Measurements from ENCODE around the gene RIMS3.

RIMS3 gene

GRCh38 chr1:40627987-40628902 is 37.2 kb downstream of the RIMS3 start:
- no peaks in the 10 kb centered on the region for H3K27me3 ChIP-seq (ENCODE audit: insufficient read depth, low read length, poor library complexity, severe bottlenecking)
- no peaks in the 10 kb centered on the region for H3K9me3 ChIP-seq (ENCODE audit: insufficient read depth, low read depth, low read length)
- H3K79me2 ChIP-seq (ENCODE audit: insufficient read depth, low read length), result peaks cover 8% of the 10 kb centered on the region; the same call in 1 of the 2 replicates
- no peak for TF ChIP-seq EZH2phosphoT487 (IDR thresholded peaks at IDR 0.05; ENCODE audit: borderline replicate concordance)
- TF ChIP-seq, protein P1, sequence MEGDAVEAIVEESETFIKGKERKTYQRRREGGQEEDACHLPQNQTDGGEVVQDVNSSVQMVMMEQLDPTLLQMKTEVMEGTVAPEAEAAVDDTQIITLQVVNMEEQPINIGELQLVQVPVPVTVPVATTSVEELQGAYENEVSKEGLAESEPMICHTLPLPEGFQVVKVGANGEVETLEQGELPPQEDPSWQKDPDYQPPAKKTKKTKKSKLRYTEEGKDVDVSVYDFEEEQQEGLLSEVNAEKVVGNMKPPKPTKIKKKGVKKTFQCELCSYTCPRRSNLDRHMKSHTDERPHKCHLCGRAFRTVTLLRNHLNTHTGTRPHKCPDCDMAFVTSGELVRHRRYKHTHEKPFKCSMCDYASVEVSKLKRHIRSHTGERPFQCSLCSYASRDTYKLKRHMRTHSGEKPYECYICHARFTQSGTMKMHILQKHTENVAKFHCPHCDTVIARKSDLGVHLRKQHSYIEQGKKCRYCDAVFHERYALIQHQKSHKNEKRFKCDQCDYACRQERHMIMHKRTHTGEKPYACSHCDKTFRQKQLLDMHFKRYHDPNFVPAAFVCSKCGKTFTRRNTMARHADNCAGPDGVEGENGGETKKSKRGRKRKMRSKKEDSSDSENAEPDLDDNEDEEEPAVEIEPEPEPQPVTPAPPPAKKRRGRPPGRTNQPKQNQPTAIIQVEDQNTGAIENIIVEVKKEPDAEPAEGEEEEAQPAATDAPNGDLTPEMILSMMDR (conservative IDR thresholded peaks at IDR 0.05; ENCODE audit: low read length), result no peak
- H3K4me2 ChIP-seq (ENCODE audit: low read depth, low read length, poor library complexity, severe bottlenecking), result peak overlapping the region; percentile 78
- peaks cover 10% of the 10 kb centered on the region for H3F3A ChIP-seq (ENCODE audit: low read depth)
- H3K9me2 ChIP-seq (replicated peaks; ENCODE audit: low read depth, low read length), result no peaks in the 10 kb centered on the region
- peak overlapping the region; percentile 65 for H3K4me3 ChIP-seq (ENCODE audit: low read length, poor library complexity, severe bottlenecking)
- H3K4me1 ChIP-seq (ENCODE audit: insufficient read depth, low read length, poor library complexity, severe bottlenecking), result peaks cover 69% of the 10 kb centered on the region
- peaks cover 4% of the 10 kb centered on the region; the same call in 1 of the 2 replicates for H3K36me3 ChIP-seq (ENCODE audit: insufficient read depth, low read length)
- peak overlapping the region; percentile 77 for H3K9ac ChIP-seq (ENCODE audit: low read depth, low read length, poor library complexity, severe bottlenecking)
- H2AFZ ChIP-seq (ENCODE audit: low read length), result no peak overlapping the region
- no peaks in the 10 kb centered on the region for H4K20me1 ChIP-seq (ENCODE audit: insufficient read depth, low read length, poor library complexity, severe bottlenecking)

GRCh38 chr1:40626383-40626770 is 39.1 kb downstream of the RIMS3 start:
- Histone ChIP-seq H3K9me2 (replicated peaks; ENCODE audit: low read depth, low read length) (no peaks in the 10 kb centered on the region), H3K79me2 (ENCODE audit: insufficient read depth, low read length) (peaks cover 8% of the 10 kb centered on the region; the same call in 1 of the 2 replicates), H3F3A (ENCODE audit: low read depth) (peaks cover 10% of the 10 kb centered on the region), H3K4me3 (ENCODE audit: low read length, poor library complexity, severe bottlenecking) (no peak overlapping the region), H3K9me3 (ENCODE audit: insufficient read depth, low read depth, low read length) (no peaks in the 10 kb centered on the region), H4K20me1 (ENCODE audit: insufficient read depth, low read length, poor library complexity, severe bottlenecking) (no peaks in the 10 kb centered on the region), H3K27me3 (ENCODE audit: insufficient read depth, low read length, poor library complexity, severe bottlenecking) (no peaks in the 10 kb centered on the region), H3K4me1 (ENCODE audit: insufficient read depth, low read length, poor library complexity, severe bottlenecking) (peaks cover 79% of the 10 kb centered on the region), H3K4me2 (ENCODE audit: low read depth, low read length, poor library complexity, severe bottlenecking) (peak overlapping the region; percentile 42), H3K9ac (ENCODE audit: low read depth, low read length, poor library complexity, severe bottlenecking) (peak overlapping the region; percentile 34), H3K36me3 (ENCODE audit: insufficient read depth, low read length) (no peaks in the 10 kb centered on the region; the same call in 1 of the 2 replicates), H2AFZ (ENCODE audit: low read length) (no peak overlapping the region)
- TF ChIP-seq, protein P1 (conservative IDR thresholded peaks at IDR 0.05; ENCODE audit: low read length), result no peak
- TF ChIP-seq EZH2phosphoT487 (IDR thresholded peaks at IDR 0.05; ENCODE audit: borderline replicate concordance), result no peak

DNA sequence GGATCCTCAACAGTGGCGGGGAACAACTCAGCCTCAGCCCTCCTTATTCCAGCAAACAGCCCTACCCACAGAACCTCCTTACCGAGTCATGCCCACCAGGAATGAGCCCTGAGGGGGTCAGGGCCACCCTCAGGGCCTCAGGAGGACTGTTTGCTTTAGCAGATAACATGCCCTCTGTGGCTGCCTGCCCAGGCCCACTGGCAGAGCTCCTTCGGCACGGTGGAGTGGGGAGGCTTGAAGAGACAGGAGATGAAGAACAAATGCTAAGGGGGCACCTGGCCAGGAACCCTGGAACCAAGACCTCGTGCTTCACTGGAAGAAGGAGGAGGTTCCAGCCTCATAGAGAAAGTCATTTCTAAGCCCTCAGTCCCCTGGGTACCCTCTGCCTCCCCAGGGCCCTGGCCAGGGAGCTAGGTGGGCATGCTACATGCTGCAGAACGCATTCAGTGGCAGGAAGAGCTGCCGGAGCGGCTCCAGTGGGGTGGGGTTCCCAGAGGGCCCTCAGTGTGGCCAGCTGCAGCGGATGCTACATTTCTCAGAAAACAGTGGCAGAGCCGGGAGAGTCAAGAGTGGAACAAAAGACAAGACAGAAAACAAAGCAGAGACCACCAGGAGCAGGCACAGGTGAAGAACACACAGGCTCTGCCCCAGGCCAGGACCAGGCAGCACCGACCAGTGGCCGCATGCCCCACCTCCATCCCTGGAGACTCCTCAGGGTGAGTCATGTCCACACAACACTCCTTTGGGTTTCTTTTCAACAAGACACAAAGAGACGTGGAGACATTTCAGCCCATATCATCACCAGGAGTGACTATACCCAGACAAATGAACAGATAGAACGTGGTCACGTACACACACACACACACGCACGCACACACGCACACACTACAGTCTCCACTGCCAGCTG is 39.8 kb downstream of the RIMS3 start:
- Histone ChIP-seq H4K20me1 (ENCODE audit: insufficient read depth, low read length, poor library complexity, severe bottlenecking) (no peaks in the 10 kb centered on the region), H2AFZ (ENCODE audit: low read length) (no peak overlapping the region), H3K79me2 (ENCODE audit: insufficient read depth, low read length) (peaks cover 8% of the 10 kb centered on the region; the same call in 1 of the 2 replicates), H3K9me2 (replicated peaks; ENCODE audit: low read depth, low read length) (no peaks in the 10 kb centered on the region), H3K4me1 (ENCODE audit: insufficient read depth, low read length, poor library complexity, severe bottlenecking) (peaks cover 77% of the 10 kb centered on the region), H3K9me3 (ENCODE audit: insufficient read depth, low read depth, low read length) (no peaks in the 10 kb centered on the region), H3K36me3 (ENCODE audit: insufficient read depth, low read length) (no peaks in the 10 kb centered on the region; the same call in 1 of the 2 replicates), H3K27me3 (ENCODE audit: insufficient read depth, low read length, poor library complexity, severe bottlenecking) (no peaks in the 10 kb centered on the region), H3K4me2 (ENCODE audit: low read depth, low read length, poor library complexity, severe bottlenecking) (peak overlapping the region; percentile 42), H3K9ac (ENCODE audit: low read depth, low read length, poor library complexity, severe bottlenecking) (peak overlapping the region; percentile 34), H3K4me3 (ENCODE audit: low read length, poor library complexity, severe bottlenecking) (no peak overlapping the region), H3F3A (ENCODE audit: low read depth) (peaks cover 10% of the 10 kb centered on the region)
- TF ChIP-seq, protein P1 (conservative IDR thresholded peaks at IDR 0.05; ENCODE audit: low read length), result no peak
- no peak for TF ChIP-seq EZH2phosphoT487 (IDR thresholded peaks at IDR 0.05; ENCODE audit: borderline replicate concordance)
